GM12878 (cell line): ENCODE data around the gene PPM1J. TPM values are rescaled to one million over a fixed set of nuclear protein-coding genes. Genes with fewer than 3 reads are reported as not detected.
A peak's percentile ranks its signal among the peaks of the same experiment; 100 is the strongest.

Experiments used
- CUX1 ChIP-seq: IDR thresholded peaks from 2 replicates; pipeline ENCODE4 v1.6.1; 2012; ENCODE audit warnings: improper control_type of control experiment, low read depth, low read length; ENCODE audit not compliant: insufficient replicate concordance
- ETV6 ChIP-seq, 2 experiments: fragments of 450-650 bp in 1 of 2; IDR thresholded peaks in 1 of 2; conservative IDR thresholded peaks in 1 of 2; 2 replicates each; pipeline ENCODE4 v1.6.1; 2014; ENCODE audit warnings: antibody characterized with exemption in 1 of 2, borderline replicate concordance in 1 of 2, low read depth in 1 of 2, mild to moderate bottlenecking in 1 of 2, moderate library complexity in 1 of 2
- PRDM15 ChIP-seq: fragments of 450-650 bp; formaldehyde crosslinking; IDR thresholded peaks from 2 replicates; pipeline ENCODE4 v1.4.0; 2020; ENCODE audit warnings: mild to moderate bottlenecking, moderate library complexity
- TCF12 ChIP-seq: IDR thresholded peaks from 2 replicates; pipeline ENCODE4 v1.6.1; 2011; ENCODE audit warnings: low read depth, mild to moderate bottlenecking, low read length
- polyA plus RNA-seq, 11 experiments: library from polyadenylated mRNA; depleted of rRNA in 4 of 11; unstranded in 6 of 11; stranded (reverse) in 5 of 11; fragments of >200 nt; fragmentation: Nextera tagmentation in 4 of 11; fragmentation: Illumina TruSeq in 1 of 11; extraction: Ambion mirVana in 4 of 11; extraction: Trizol in 1 of 11; gene quantifications; 1 replicate in 1 of 11; 2 replicates in 10 of 11; pipeline versions ENCODE4 v1.2.1 to v1.2.3, GENCODE V29; 2011 to 2016; ENCODE audit warnings: inconsistent platforms in 2 of 11, missing spikeins in 2 of 11, low read depth in 1 of 11
- total RNA-seq, 4 experiments: library from RNA; depleted of rRNA in 3 of 4; stranded (reverse); fragments of >200 nt in 3 of 4; fragmentation: Illumina TruSeq in 1 of 4; extraction: Trizol in 1 of 4; gene quantifications; 2 replicates each; pipeline versions ENCODE4 v1.2.1 to v1.2.3, GENCODE V29; 2013 to 2021

PPM1J gene
- total and polyA plus RNA-seq, 10 of the 15 experiments (the other 5 are each of a cell fraction or from before 2014, with no cell fraction given): 0.07 to 1.8 (median 0.59) TPM; not detected in 1

- no peak for TF ChIP-seq CUX1
- no peak for TF ChIP-seq PRDM15 (CRISPR knock-in tag)
- peak in 1 of 2 experiments; percentile 18; a peak in 1 of 4 replicates for TF ChIP-seq ETV6 (conservative IDR thresholded peaks at IDR 0.05 in 1 of 2, IDR thresholded peaks at IDR 0.05 in 1 of 2; ENCODE audit: borderline replicate concordance in 1 of 2, low read depth in 1 of 2)
- TF ChIP-seq TCF12: no peak
These were observed 40.0 kb downstream of the PPM1J start (continued) for GRCh38 chr1:112674986-112675727.
